ENCODE results near the gene SPNS2. TPM values are rescaled to one million over a fixed set of nuclear protein-coding genes. Genes with fewer than 3 reads are reported as not detected.

Gene SPNS2
- total RNA-seq, 4 donors from 2014 or later, result 6.0 to 46.0 (median 22.6) TPM

DNA sequence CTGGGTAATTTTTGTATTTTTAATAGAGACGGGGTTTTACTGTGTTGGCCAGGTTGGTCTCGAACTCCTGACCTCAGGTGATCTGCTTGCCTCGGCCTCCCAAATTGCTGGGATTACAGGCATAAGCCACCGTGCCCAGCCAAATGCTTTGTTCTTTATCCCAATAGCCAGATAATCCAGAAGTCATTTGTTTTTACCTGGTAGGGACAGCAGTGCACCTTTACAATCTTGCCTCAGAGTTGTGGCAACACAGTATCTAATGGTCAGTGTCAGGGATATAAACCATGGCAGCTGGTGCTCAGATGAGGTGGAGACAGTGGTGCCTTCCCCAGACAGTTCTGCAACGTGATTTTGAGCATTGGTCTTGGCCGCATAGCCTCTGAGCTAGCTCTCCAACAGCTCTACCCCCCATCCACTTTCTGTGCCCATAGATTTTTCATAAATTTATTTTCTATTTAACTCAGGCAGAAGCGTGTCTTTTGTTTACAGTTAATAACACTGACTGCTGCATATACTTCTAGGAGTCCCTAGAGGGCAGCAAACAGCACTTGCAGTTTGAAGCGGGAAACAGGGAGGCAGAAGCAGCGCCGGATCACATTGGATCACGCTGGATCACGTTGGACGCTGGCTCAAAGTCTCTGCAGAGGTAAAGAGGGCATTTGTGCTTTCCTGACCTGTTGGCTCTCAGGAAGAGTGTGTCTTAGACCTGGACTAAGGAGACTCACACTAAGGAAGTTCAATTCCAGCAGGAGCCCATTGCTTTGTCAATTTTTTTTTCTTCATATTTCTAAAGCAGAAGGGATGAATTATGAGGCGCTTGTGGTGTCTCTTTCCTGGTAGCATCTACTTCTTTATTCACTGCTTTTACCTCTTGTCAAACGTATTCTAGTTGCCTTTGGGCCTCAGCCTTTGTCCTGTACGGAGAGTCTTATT is 66.8 kb downstream of the SPNS2 start:
- TF ChIP-seq, protein P1, sequence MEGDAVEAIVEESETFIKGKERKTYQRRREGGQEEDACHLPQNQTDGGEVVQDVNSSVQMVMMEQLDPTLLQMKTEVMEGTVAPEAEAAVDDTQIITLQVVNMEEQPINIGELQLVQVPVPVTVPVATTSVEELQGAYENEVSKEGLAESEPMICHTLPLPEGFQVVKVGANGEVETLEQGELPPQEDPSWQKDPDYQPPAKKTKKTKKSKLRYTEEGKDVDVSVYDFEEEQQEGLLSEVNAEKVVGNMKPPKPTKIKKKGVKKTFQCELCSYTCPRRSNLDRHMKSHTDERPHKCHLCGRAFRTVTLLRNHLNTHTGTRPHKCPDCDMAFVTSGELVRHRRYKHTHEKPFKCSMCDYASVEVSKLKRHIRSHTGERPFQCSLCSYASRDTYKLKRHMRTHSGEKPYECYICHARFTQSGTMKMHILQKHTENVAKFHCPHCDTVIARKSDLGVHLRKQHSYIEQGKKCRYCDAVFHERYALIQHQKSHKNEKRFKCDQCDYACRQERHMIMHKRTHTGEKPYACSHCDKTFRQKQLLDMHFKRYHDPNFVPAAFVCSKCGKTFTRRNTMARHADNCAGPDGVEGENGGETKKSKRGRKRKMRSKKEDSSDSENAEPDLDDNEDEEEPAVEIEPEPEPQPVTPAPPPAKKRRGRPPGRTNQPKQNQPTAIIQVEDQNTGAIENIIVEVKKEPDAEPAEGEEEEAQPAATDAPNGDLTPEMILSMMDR (IDR thresholded peaks at IDR 0.05), result peak in 1 of 3 donors; percentile 11
- ATAC-seq (ENCODE audit: low FRiP score) (peak; percentile 74), DNase-seq (ENCODE audit: low spot score) (no peak)

DNA sequence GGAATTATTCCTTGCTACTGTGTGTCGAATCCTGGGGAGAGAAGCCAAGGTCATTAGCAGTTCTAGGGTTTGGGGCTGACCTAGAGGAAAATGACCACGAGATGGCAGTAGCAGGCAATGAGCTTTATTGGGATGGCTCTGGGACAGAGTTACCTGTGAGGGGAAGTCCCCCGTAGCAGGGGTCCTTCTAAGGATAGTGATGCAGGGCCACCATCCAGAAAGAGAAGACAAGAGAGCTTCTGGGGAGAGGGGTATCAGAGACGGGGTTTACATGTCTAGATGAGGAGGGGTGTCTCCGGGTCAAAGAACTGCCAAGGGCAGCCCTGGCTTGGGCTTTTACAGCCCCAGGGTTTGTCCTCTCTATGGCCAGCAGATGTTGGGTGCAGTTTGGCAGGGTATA is 68.1 kb downstream of the SPNS2 start:
- no peak for DNase-seq (ENCODE audit: low spot score)
- TF ChIP-seq, protein P1 (IDR thresholded peaks at IDR 0.05), result peak in 1 of 3 donors; percentile 62
- ATAC-seq (ENCODE audit: low FRiP score), result peak; percentile 64

- no peak for ATAC-seq (ENCODE audit: low FRiP score)
- TF ChIP-seq, protein P1 (IDR thresholded peaks at IDR 0.05), result no peak
- DNase-seq (ENCODE audit: low spot score), result no peak
Observed at GRCh38 chr17:4569591-4569990, 70.9 kb downstream of the SPNS2 start.

DNA sequence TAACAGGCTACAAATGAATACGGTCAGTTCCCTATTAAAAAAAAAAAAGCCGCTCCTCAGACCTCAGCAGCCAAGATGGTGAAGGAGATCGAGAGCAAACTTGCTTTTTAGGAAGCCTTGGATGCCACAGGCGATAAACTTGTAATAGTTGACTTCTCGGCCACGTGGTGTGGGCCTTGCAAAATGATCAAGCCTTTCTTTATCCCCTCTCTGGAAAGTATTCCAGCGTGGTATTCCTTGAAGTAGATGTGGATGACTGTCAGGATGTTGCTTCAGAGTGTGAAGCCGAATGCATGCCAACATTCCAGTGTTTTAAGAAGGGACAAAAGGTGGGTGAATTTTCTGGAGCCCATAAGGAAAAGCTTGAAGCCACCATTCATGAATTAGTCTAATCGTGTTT is 73.5 kb downstream of the SPNS2 start:
- DNase-seq (ENCODE audit: low spot score) (no peak), ATAC-seq (ENCODE audit: low FRiP score) (no peak)
- TF ChIP-seq, protein P1 (IDR thresholded peaks at IDR 0.05), result no peak

- DNase-seq (ENCODE audit: low spot score), result no peak
- ATAC-seq (ENCODE audit: low FRiP score), result no peak
- TF ChIP-seq, protein P1 (IDR thresholded peaks at IDR 0.05), result no peak
Observed at GRCh38 chr17:4573115-4573514, 74.4 kb downstream of the SPNS2 start.

DNA sequence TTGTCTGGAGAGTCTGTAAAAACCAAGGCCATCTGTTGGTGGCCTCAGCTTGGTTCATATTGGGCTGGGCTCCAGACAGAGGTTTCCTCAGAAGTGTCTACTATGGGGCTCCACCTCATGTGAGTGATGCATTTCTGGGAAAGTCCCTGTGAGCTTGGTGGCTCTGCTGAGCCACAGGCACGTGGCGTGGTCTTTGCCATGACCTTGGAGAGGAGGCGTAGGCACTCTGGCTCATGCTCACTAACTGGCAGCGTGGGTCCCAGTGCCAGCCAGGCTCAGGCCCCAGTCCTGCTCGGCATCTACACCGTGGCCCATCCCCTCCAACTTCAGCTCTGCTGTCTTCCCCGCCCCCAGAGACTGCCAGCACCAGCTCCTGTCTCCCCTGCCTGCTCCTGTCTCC is 75.0 kb downstream of the SPNS2 start:
- DNase-seq (ENCODE audit: low spot score), result no peak
- TF ChIP-seq, protein P1 (IDR thresholded peaks at IDR 0.05), result no peak
- ATAC-seq (ENCODE audit: low FRiP score), result no peak

Data from omental fat pad (tissue), 4 donors.